NCI-H524 (cell line): Measurements from ENCODE around the gene RGMB.
A peak's percentile ranks its signal among the peaks of the same experiment; 100 is the strongest.

ENCODE experiments used
- DNase-seq, 2 experiments: peaks; one replicate each; lab custom pipeline; 2025; lab: John Stamatoyannopoulos, UW

RGMB gene

DNA sequence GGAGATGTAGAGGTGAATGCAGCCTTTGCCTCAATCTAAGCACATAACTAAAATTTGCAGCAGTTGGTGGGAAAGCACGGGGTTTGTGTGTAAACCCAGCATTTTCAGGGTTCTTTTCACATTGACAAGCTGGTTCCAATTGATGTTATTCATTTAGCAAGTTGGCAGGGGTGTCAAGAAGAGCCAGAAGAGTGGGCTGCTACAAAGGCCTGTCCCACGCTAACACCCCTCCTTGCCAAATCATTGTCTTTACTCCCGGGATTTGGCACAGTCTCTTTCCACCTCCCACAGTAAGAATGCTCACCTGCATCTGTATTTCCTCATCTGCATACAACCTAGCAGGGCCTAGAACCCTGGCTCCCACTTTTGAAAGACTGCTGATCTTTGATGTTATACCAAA is 11.8 kb downstream of the RGMB start:
- DNase-seq, result no peak

DNA sequence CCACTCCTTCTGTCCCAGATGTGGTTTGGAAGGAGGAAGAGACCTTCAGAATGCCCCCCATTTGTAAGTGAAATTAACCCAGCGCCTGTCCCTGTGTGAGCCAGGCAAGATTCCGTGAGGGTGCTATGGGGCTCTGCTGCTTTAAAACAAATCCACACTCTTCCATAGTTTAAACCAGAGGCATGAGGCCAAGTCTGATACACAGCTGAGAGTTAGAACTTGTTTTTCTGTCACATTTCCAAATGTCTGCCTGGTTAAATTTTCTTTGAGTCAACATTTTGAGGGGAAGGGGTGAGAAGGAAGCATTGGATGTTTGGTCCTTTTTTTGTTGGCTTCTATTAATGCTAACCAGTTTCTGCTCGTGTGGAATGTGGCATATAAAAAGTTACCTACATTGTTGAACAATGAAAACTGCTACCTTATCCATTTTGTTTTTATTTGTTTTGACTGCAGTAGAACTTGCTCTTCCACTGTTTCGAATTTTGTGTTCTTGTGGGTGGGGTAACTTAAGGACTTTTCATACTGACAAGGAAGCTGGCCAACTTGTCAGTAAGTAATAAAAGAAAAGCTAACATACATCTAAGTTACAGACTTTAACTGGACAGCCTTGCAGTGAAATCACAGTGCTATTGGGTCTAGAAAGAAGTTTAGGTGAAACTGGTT is 12.9 kb downstream of the RGMB start:
- DNase-seq, result no peak

DNA sequence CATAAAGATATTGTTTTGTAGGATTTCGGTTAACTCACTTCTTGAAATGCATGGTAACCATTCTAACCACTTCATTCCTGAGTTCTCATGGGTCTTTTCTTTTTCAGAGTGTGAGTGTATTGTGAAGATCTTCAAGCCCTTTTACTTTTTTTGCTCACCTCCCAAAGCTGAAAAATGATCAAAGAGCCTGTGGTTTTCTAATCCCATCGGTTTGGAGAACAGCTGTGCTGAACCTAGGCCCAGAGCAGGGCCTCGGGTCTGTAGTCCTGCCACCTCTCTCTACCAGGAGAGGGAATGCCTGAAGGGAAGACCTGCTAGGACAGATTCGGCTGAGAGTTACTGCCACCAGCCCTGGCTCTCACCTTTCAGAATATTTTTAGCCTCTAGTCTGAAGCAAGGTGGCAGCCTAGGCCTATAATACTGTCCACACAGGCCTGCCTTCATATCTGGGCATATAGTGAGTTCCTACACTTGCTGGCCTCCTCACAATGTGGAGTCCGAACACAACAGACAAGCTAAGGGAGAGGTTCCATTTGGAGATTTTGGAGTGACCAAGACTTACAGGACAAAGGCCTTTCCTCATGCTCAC is 13.8 kb downstream of the RGMB start:
- no peak for DNase-seq

DNA sequence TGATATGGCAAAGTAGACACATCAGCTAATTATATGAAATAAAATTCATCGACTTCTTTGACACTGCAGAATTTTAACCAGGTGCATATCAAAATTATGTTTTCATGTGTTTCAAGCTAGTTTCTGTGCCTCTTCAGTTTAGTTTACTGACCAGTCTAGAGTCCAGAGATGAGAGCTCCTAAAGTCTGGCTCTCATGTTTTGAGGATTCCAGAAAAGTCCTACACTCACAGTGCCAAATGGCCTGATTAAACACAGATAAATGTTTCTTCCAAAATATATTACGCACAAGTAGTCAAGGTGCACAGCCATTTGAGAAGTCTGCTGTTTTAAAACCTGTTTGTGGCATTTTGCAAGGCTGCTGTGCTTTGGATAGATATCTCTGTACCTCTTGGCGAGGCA is 15.6 kb downstream of the RGMB start:
- no peak for DNase-seq

DNA sequence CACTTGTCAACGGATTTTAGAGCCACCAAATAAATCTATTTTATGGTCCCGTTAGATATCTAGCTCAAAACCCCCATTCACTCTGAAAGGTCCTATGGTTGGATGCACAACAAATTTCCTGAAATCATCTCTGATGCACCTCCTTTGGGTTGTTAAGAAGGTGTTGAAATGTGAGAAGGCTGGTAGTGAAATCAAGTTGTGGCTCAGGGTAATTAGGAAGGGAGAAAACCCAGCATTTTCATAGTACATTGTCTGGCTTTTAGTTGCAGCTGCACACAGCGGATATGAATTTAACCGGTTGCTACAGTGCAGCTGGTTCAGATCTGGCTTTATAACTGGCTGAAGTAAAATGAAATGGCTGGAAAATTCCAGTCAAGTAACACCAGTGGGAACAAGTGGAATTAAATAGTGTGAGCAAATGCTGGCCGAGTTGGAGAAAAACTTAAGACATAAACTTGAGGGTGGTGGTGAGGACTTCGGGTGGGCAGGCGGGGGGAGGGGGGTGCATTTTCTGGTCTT is 17.6 kb downstream of the RGMB start:
- DNase-seq, result no peak

DNA sequence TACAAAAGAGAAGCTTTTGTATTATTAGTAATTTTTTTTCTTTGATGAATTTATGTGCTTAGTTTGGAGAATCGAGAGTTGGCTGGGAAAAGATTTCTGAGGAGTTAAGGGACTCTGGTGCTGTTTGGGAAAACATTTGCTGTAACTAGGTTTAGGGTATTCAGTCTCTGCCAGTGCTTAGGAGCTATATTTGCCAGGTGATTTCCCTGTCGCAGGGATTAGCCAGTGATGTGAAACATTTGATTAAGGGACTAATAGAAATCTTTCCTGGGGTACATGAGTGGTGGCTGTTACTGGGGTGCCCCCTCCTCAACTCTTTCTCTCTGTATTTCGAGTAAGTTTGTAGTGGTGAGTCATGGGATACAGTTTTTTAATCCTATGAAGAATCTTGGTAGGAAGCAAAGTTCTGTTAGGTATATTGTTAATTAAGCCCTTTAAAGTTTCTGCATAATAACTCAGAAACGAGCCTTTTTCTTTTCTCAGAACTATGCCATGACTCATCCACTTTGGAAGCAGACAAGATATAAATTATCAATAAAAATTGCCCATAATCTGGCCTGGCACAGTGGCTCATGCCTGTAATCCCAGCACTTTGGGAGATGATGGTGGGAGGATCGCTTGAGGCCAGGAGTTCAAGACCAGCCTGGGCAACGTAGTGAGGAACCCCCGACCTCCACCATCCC is 18.6 kb downstream of the RGMB start:
- no peak for DNase-seq

DNA sequence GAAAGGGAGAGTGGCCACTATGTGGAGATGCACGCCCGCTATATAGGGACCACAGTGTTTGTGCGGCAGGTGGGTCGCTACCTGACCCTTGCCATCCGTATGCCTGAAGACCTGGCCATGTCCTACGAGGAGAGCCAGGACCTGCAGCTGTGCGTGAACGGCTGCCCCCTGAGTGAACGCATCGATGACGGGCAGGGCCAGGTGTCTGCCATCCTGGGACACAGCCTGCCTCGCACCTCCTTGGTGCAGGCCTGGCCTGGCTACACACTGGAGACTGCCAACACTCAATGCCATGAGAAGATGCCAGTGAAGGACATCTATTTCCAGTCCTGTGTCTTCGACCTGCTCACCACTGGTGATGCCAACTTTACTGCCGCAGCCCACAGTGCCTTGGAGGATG is 19.8 kb downstream of the RGMB start:
- no peak for DNase-seq

DNA sequence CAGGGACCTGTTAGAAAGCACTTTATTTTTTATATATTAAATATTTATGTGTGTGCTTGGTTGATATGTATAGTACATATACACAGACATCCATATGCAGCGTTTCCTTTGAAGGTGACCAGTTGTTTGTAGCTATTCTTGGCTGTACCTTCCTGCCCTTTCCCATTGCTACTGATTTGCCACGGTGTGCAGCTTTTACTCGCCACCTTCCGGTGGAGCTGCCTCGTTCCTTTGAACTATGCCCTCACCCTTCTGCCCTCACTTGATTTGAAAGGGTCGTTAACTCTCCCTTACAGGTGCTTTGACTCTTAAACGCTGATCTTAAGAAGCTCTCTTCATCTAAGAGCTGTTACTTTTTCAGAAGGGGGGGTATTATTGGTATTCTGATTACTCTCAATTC is 20.5 kb downstream of the RGMB start:
- DNase-seq, result peak in 1 of 2 experiments; percentile 8

DNA sequence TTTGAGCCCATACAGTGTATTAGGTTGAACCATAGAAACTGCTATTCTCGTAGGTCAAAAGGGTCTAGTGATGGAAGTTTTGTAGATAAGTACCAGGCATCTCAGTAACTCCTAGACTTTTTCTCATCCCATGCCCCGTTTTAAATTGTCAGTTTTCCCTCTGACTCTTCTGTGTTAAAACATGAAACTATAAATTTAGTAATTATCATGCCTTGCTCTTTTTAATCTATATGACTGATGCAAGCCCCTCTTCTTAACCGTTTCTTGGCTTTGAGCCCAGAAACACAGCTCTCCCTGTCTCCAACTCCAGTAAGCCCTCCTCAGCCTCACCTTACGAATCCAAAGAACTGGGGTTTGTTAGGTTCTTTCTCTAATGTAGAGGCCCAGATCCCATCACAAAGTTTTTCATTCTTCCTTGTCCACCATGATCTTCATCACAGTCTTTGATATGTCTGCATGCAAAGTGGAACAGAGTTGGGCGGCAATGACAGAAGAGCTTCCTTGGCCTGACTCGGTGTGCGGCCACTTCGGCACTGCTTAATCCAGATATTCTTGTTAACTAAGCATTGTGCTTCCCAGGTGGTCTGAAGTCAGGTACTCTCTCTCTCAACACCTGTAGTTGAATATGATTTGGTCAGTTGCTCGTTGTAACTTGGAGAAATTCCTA is 21.1 kb downstream of the RGMB start:
- DNase-seq, result peak in 1 of 2 experiments; percentile 28

DNA sequence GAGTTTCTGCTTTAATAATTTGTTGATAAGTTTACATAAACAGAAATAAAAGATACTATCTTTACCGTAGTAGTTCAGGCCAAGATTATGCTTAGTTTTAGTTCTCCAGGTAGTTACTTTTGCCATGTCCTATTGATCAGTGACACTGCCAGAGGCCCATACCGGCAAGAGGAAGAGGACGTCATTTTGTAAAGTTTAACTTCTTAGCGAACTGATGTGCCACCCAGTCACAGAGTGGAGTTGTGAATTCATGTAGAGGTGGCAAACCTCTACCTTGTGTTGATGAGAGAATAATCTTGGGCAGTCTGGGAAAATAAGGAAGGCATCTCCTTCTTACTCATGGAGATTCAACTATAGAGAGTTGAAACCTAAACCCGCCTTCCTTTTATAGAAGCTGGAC is 21.8 kb downstream of the RGMB start:
- no peak for DNase-seq

DNA sequence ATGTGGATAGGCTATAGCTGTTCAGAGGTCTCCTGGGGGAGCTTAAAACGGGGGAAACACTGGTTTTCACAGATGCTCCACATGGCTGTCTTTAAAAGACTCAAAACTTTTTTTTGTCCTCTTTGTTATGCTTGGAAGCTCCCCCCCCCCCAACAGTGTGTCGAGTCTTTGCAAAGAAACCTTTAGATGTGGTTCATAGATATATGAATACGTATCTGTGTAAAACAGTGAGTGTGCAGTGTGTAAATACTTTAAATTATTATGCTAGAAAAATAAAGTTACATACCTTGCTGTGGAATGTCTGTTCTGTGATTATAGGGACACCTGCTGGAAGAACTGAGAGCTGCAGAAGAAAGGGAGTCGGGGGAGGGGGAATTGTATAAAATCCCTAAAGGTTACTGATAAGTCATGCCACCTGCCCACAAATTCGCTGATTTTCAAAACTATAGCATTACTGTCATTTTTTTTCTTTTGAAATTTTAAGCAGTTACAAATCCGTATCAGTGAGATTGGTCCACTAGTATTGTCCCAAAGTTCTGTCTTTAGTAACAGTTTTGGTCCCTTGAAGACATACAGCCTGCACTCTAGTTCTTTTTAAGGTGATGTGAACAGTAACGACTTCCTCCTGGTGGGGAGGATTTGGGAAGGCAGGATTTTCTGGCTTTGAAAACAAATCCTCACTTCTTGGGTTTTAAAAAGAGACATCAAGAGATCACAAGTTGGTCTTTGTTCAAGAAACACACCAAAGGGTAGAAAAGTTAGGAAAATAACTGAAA is 22.9 kb downstream of the RGMB start:
- DNase-seq, result peak in 1 of 2 experiments; percentile 46

DNA sequence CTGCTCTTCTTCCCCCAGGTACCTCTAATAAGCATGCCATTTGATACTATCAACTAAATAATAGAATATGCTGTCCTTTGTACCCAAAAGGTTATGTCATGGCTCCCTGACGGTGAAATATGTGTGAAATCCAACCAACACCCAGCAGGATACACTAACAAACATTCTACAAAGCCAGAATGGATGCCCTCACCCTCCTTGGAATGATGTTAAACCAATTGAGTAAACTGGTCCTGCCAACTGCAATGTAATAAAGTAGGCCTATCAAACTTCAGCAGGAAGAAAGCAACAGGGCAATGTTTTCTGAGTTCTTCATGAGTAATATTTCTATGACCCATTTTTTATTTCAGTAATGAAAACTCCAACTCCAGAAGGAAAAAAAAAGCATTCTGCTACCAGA is 24.9 kb downstream of the RGMB start:
- DNase-seq, result no peak

DNA sequence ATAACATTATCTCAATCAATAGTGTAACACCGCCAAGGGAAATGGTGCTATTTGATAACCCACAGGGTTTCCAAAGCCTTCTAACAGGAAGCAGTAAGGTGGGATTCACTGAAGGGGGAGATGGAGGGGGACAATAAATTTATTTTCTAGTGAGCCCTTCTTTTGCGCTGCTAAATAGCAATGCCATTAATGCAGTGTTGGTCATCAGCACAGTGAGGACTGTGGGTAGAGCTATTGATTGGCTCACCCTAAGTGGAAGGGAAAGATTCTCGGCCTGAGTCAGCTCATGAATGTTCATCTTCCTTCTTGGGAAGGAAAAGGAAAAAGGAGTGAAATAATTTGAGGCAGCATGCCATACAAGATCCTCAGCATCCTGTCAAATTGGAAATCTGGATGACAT is 25.4 kb downstream of the RGMB start:
- DNase-seq, result no peak

DNA sequence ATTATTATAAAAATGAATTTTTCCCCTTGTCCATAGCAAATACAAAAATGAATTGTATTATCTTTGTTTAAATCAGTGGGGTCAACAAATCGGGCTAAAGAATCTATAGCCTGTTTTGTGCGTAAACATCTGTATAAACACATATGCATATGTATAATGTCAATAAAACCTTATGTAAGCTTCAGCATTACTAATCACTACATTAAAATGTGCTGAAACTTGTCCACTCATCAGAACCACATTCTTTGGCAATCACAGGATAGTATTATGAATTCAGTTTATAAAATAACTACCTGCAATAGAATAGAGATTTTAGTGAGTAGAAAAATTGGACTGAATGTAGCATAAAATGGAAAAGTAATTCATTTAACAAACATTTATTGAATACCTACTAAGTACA is 30.6 kb downstream of the RGMB start:
- no peak for DNase-seq

DNA sequence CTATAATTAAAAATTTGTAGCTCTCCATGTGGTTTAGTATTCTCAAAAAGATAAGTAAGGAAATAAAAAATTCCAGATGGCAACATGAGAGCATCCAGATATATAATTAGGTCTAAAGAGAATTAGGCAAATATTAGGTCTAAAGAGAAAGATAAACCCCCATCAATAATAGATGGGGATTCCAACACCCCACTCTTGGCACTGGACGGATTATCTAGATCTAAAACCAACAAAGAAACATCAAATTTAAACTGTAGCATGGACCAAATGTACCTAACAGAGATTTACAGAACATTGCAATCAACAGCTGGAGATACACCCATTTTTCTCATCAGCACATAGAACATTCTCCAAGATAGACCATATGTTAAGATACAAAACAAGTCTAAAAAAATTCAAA is 31.6 kb downstream of the RGMB start:
- DNase-seq, result no peak

DNA sequence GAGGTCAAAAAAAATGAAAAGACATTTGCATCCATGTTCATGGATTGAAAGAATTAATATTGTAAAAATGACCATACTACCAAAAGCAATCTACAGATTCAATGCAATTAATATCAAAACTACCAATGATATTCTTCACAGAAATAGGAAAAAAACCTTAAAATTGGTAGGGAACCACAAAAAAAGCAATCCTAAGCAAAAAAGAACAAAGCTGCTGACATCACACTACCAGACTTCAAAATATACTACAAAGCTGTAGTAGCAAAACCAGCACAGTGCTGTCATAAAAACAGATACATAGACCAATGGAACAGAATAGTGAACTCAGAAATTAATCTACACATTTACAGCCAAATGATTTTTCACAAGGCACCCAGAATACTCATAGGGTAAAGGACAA is 34.3 kb downstream of the RGMB start:
- no peak for DNase-seq

DNA sequence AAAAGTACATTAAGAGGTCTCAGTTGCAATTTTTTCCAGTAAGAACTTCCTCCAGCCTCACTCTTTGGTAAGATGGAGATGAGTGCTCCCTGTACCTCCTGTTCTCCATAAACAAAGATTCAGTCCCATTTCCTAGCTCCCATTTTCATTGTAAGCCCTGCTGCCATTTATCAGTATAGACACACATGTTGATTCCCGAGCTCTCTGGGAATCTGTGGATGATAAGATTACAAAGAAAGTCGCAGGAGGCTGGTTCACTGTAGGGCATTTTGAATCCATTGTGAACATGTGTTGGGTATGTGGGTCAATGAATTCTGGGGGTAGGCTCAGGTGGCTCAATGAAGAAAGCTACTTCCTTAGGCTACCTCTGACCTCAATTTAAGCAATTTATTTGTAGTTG is 36.7 kb downstream of the RGMB start:
- DNase-seq, result no peak

DNA sequence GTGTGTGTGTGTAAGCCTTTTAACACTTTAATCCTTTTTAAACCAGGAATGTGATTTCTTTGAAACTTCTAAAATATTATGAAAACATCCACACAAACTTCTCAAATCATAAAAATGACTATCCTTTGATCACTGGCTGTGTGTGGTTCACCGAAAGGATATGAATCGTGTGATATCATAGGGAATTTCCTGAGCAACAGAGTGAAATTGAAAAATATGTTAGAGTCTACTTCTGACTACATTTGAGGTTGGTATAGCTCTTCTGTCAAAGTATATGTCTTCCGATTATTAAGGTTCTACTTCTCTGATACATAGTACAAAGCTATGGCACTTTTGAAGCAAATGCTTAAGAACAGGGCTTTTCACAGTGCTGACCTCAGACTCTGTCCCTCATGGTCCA is 40.3 kb downstream of the RGMB start:
- no peak for DNase-seq

DNA sequence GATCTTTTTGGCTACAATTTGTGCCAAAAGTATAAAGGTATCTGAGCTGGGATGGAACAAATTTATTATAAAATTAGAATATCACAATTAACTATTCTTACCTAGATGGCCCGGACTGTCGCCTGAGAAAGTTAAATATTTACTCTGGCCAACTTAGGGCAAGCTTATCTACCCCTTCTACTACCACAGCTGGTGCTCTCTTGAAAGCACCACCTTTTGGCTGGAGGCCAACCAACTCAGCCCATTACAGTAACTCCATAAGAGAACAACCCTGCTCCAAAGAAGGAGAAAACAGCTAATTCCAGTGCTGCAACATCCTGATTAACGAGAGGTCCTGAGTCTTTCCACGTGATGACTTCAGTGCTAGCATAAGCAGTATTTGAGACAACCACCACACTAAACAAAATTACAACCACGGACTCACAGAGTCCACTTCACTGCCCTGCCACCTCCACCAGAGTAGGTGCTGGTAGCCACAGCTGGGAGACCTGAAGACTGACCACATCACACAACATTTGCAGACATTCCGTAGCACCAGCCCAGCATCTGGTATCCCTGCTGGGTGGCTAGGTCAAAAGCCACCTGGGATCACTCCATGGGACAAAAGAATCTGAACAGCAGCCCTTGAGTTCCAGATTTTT is 43.2 kb downstream of the RGMB start:
- peak; percentile 82 to 87 for DNase-seq

DNA sequence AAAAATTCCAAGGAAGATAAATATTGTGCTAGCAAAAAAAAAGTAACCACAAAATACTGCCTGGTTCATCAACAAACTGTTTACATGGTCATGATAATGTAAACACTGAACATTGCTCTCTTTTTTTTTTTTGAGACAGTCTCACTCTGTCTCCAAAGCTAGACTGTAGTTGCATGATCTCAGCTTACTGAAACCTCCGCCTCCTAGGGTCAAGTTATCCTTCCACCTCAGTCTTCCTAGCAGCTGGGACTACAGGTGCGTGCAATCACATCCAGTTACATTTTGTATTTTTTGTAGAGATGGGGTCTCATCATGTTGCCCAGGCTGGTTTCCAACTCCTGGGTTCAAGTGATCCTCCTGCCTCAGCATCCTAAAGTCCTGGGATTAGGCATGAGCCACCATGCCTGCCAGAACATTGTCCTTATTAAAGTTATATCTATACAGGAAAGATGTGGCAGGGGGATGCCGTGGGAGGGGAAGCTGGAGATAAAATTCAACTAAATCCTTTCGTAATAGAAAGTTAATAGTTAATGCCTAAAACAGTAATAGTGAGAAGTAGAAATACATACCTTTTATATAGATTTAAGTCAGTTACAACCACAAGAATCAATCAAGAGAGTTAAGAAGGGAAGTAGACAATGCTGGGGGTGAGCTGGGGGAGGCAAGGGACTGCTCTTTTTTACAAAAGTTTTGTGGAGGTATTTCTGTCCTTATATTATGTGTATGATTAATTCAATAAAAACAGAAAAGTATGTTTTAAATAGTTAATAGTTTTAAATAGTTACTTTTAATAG is 52.3 kb downstream of the RGMB start:
- DNase-seq, result no peak

DNA sequence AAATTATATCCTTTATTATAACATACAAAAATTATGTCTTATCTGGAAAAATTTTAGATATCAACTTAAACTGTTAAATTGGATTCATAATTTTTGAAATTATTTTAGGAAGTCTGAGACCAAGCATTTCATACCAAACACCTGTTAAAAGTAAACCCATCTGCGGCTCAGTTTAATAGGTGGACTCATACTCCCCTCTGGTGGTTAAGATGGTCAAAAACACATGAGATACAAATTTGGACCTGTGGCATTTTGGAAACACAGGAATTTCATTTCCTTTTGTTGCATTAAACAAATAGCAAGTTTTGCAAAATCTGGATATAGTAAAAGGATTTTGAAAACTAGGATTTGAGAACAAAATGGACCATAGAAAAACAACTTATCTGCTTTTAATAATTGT is 53.7 kb downstream of the RGMB start:
- peak; percentile 21 to 41 for DNase-seq
